GM18870 (cell line): ENCODE measurements around the gene CTCF.
A peak's percentile ranks its signal among the peaks of the same experiment; 100 is the strongest.

Experiments used
- ATAC-seq: cut with Tn5 transposase; IDR thresholded peaks from one replicate; pipeline ENCODE4 v1.9.1; 2021; ENCODE audit warnings: moderate library complexity; ENCODE audit not compliant: unreplicated experiment

CTCF gene

GRCh38 chr16:67547423-67548264, 14.7 kb upstream of the CTCF start:
- no peak for ATAC-seq

GRCh38 chr16:67548265-67549126, 13.8 kb upstream of the CTCF start:
- ATAC-seq: no peak

GRCh38 chr16:67549240-67549639, 13.1 kb upstream of the CTCF start:
- ATAC-seq: no peak

GRCh38 chr16:67549936-67550335, 12.4 kb upstream of the CTCF start:
- no peak for ATAC-seq

- no peak for ATAC-seq
Observed at GRCh38 chr16:67551091-67551490, 11.2 kb upstream of the CTCF start.

- no peak for ATAC-seq
Observed at GRCh38 chr16:67551972-67552371, 10.4 kb upstream of the CTCF start.

- no peak for ATAC-seq
Observed at GRCh38 chr16:67552476-67552875, 9.8 kb upstream of the CTCF start.

GRCh38 chr16:67555795-67556212, 6.5 kb upstream of the CTCF start:
- ATAC-seq: no peak

GRCh38 chr16:67558859-67559258, 3.5 kb upstream of the CTCF start:
- ATAC-seq: no peak

GRCh38 chr16:67560827-67561342, 1.4 kb upstream of the CTCF start:
- ATAC-seq: no peak

GRCh38 chr16:67561501-67561823, 864 bp upstream of the CTCF start:
- ATAC-seq: no peak

- peak; percentile 69 for ATAC-seq
Observed at GRCh38 chr16:67561824-67562525, 351 bp upstream of the CTCF start.

GRCh38 chr16:67562918-67563707, 787 bp downstream of the CTCF start:
- ATAC-seq: peak; percentile 14

- no peak for ATAC-seq
Observed at GRCh38 chr16:67563708-67564468, 1.6 kb downstream of the CTCF start.

- ATAC-seq: no peak
Observed at GRCh38 chr16:67565470-67566100, 3.3 kb downstream of the CTCF start.

- no peak for ATAC-seq
Observed at GRCh38 chr16:67571464-67571863, 9.1 kb downstream of the CTCF start.

- no peak for ATAC-seq
Observed at GRCh38 chr16:67571981-67572431, 9.7 kb downstream of the CTCF start.

- no peak for ATAC-seq
Observed at GRCh38 chr16:67579686-67580085, 17.4 kb downstream of the CTCF start.

GRCh38 chr16:67580202-67580601, 17.9 kb downstream of the CTCF start:
- no peak for ATAC-seq
